HFF-Myc (cell line): ENCODE data around the gene RPAP3.

Experiments used
- DNase-seq: peaks from one replicate; pipeline ENCODE4 v3.0.0-alpha.2; 2011; ENCODE audit warnings: low read depth; ENCODE audit errors: extremely low read depth
- H3K4me3 ChIP-seq: replicated peaks from 2 replicates; pipeline ENCODE4 v1.5.1; 2011; ENCODE audit warnings: low read depth, mild to moderate bottlenecking, control low read depth, low read length
- CTCF ChIP-seq: IDR thresholded peaks from 2 replicates; pipeline ENCODE4 v1.5.1; 2012; ENCODE audit warnings: mild to moderate bottlenecking, low read depth, low read length, control low read depth; ENCODE audit errors: missing control alignments

Gene RPAP3

GRCh38 chr12:47733142-47733541 is 27.3 kb upstream of the RPAP3 start:
- no peak overlapping the region for H3K4me3 ChIP-seq
- no peak for TF ChIP-seq CTCF
- DNase-seq, result no peak

- no peak overlapping the region for H3K4me3 ChIP-seq
- TF ChIP-seq CTCF, result no peak
- no peak for DNase-seq
Measured at GRCh38 chr12:47732504-47732903, 26.7 kb upstream of the RPAP3 start.

GRCh38 chr12:47731723-47732122 is 25.9 kb upstream of the RPAP3 start:
- no peak overlapping the region for H3K4me3 ChIP-seq
- TF ChIP-seq CTCF, result no peak
- DNase-seq, result no peak

GRCh38 chr12:47730341-47730744 is 24.5 kb upstream of the RPAP3 start:
- TF ChIP-seq CTCF, result no peak
- H3K4me3 ChIP-seq, result no peak overlapping the region
- no peak for DNase-seq

- no peak overlapping the region for H3K4me3 ChIP-seq
- TF ChIP-seq CTCF, result no peak
- DNase-seq, result no peak
Measured at GRCh38 chr12:47729233-47729632, 23.4 kb upstream of the RPAP3 start.

GRCh38 chr12:47725893-47726292 is 20.1 kb upstream of the RPAP3 start:
- no peak for TF ChIP-seq CTCF
- no peak overlapping the region for H3K4me3 ChIP-seq
- DNase-seq, result peak; percentile 67

- no peak for DNase-seq
- H3K4me3 ChIP-seq, result no peak within 1 kb of the TSS
- TF ChIP-seq CTCF, result no peak
Measured at GRCh38 chr12:47725091-47725772, 19.4 kb upstream of the RPAP3 start, which contains the start of gene ENDOU. Gene ENDOU, minus strand, starts transcription at chr12:47725490. Its CDS starts 77 bp downstream, at chr12:47725413.
